ENCODE data around the gene FAM200B. TPM values are rescaled to one million over a fixed set of nuclear protein-coding genes. Genes with fewer than 3 reads are reported as not detected.

Gene FAM200B
- 38.7 and 47.7 TPM in 2 replicates for total RNA-seq (2014; rRNA removed; shearing (Covaris generic); ENCODE audit: low replicate concordance)

DNA sequence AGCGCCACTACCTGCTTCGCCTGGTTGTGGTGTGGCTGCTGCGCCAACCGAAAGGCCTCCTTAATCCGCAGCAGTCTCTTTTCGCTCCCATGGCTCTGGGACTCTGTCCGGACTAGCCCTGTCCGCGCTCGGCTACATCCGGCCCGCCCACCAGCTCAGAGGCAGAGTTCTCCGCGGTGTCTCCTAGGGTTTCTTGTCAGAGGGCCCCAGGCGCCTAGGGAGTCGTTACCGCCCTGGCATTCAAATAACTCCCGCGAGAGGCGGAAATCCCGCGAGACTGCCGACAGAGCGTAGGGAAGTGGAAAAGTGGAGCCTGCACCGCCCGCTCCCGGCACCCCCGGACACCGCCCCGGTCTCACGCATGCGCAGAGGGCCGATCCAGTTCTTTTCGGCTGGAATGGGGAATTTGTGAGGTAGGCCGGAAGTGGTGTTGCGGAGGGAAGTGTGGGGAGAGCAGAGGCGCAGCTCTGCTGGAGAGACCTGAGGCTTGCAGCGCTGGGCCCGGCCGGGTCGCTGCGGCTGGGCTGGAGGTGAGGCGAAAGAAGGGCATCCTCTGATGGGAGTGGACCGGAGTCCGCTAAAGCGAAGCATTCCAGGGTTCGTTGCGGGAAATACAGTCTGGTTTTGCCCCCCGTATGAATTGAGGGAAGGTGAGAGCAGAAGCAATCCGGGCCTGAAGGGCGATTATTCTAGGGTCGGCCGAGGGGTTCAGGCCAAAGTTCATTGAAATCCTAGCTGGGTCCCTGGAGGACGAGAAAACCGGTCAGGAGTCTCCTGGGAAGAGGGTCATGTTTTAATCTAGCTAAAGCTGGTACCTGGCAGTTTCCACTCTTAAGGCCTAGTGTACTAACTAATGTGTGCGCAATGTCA is at the start of gene FAM200B:
FAM200B (plus strand) TSS at position 456 of the 870 bp plus-strand sequence. CDS start 5,151 bp downstream, outside the sequence.
- DNase-seq (ENCODE audit: low read depth) = peak; percentile 99
- in situ Hi-C loops (cut with HindIII; ENCODE audit: low pct_unique_long_range_greater_than_20kb, low sequenced_read_pairs) = no loop called here

DNA sequence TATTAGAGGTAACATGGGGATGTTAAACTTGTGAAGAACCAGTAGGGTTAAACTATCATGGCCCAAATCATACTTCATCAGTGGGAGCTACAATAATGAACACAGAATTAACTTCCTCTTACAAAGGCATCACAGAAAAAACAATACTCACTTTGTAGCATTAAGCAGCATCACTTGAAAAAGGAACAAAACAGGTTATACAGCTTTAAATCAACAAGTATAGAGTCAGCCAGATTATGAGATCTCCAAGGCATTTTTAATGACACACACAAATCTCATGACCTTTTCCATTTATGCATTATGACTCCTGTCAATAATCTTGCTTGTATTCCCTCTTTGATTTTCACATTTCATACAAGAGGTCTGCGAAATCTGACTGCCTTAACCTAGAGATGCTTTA is 44.8 kb upstream of the FAM200B start:
- in situ Hi-C loops (cut with HindIII; ENCODE audit: low pct_unique_long_range_greater_than_20kb, low sequenced_read_pairs) = no loop called here
- DNase-seq (ENCODE audit: low read depth) = no peak

DNA sequence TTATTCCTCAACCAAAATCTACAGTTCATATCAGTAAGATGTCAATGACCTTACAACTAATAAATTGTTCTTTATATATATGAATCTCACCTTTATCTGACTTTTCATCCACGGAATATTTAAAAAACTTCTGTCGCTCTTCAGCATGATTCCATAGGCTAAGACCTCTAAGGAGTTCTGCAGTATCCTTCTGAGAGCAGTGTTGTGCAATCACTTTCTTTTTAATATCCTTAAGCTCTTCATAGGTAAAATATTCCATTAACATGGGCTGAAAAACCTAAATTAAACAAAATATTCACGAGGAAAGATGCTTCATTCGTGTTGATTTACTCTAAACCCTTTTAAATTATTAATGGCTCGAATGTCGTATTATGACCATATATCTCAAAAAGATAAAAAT is 43.2 kb upstream of the FAM200B start:
- DNase-seq (ENCODE audit: low read depth) = no peak
- in situ Hi-C loops (cut with HindIII; ENCODE audit: low pct_unique_long_range_greater_than_20kb, low sequenced_read_pairs) = no loop called here

DNA sequence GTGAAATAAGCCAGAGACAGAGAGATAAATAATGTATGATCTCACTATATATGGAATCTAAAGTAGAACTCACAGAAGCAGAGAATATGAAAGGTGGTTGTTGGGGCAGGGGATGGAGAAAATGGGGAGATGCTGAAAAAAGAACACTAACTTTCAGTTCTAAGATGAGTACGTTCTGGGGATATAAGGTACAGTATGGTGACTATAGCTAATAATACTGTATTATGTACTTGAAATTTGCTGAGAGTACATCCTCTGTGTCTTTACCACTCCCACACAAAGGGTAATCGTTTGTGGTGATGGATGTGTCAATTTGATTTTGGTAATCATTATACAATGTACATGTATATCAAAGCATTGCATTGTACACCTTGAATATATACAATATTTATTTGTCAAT is 33.0 kb upstream of the FAM200B start:
- in situ Hi-C loops (cut with HindIII; ENCODE audit: low pct_unique_long_range_greater_than_20kb, low sequenced_read_pairs) = no loop called here
- DNase-seq (ENCODE audit: low read depth) = no peak

DNA sequence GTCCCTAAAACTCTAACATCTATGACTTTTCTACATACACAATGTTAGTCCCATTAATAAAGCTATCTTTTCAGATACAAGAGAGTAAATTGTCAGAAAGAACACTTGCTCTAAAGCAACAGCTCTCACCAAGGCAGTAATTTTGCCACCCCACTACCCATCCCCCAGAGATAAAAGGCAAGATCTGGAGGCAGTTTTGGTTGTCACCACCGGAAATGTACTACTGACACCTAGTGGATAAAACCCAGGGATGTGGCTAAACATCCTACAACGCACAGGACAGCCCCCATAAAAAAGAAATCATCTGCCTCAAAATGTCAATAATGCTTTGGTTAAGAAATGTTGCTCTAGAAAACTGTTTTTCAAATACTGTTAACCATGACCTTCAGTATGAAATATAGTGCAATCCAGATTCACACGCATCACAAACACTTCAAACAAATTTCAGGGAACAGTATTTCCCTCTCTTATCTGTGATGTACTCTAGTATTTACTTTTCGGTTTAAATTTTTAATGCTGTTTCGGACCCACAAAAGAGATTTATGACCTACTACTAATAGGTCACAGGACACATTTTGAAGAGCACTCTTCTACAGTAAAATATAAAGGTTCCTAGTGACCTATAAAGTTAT is 31.6 kb upstream of the FAM200B start:
- in situ Hi-C loops (cut with HindIII; ENCODE audit: low pct_unique_long_range_greater_than_20kb, low sequenced_read_pairs) = no loop called here
- peak; percentile 31 for DNase-seq (ENCODE audit: low read depth)

DNA sequence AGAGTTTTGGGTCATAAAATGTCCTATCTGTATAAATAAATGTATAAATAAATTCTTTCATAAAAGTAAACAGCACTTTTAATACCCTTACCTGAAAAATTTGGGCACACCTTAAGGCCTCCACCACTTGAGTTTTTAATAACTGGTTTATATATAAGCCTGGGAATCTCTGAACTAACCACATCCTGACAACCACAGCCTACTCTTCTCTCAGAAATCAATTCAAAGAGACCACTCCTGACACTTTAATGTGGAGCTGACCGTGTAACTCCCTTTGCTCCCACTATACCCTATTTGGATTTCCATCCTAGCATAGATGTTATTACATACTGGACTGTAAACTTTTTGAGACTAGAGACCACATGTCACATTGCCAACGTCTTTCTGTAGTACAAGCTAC is 30.0 kb upstream of the FAM200B start:
- in situ Hi-C loops (cut with HindIII; ENCODE audit: low pct_unique_long_range_greater_than_20kb, low sequenced_read_pairs) = no loop called here
- no peak for DNase-seq (ENCODE audit: low read depth)

DNA sequence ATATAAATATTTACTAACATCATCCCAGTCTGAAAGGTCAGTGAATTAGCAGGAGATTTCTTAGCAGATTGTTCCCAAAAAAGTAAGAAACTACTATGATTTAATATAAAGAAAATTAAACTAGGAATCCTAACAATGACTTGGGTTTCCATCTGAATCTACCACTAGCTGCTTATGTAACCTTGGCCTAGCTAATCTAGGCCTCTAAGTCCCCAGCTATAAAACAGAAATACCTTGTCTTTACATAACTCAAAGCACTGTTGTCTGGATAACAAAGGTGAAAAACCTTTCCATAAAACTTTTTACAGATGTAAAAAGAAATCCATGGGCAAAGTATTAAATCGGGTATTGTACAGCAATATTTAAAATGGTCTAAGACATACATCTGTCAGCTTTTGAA is 29.4 kb upstream of the FAM200B start:
- in situ Hi-C loops (cut with HindIII; ENCODE audit: low pct_unique_long_range_greater_than_20kb, low sequenced_read_pairs) = no loop called here
- no peak for DNase-seq (ENCODE audit: low read depth)

DNA sequence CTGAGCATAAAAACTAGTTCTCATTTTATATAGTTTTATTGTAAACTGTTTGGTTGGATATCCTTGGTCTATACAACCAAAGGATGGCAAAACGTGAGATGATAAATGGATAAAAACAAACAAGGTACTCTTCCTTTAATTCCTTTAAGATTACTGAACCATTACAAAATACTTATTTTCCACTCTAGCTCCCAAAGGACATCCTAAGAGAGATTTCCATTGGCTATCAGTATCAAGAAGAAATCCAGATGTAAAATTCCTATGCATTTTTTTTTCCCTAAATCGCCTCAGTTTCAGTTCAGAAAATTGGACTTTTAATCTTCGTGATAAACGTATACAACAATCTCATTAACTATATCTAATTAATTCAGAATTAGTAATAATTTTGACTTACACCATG is 28.8 kb upstream of the FAM200B start:
- no peak for DNase-seq (ENCODE audit: low read depth)
- in situ Hi-C loops (cut with HindIII; ENCODE audit: low pct_unique_long_range_greater_than_20kb, low sequenced_read_pairs) = no loop called here

DNA sequence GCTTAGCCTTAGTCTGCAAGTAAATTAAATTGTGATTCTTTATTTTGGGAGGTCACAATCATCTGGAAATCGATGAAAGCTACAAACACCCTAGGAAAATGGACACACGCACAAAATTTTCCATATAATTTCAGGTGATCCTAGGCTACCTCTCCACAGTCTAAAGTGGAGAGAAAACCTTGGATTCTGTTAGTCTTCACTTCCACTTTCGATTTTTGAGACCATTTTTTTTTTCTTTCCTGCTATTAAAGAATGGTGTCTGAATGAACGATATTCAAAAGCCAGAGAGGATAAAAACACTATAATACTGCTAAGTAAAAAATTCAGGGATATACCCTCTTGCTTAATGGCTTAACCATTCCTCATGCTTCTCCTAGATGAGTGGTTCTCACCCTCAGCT is 28.2 kb upstream of the FAM200B start:
- in situ Hi-C loops (cut with HindIII; ENCODE audit: low pct_unique_long_range_greater_than_20kb, low sequenced_read_pairs) = no loop called here

DNA sequence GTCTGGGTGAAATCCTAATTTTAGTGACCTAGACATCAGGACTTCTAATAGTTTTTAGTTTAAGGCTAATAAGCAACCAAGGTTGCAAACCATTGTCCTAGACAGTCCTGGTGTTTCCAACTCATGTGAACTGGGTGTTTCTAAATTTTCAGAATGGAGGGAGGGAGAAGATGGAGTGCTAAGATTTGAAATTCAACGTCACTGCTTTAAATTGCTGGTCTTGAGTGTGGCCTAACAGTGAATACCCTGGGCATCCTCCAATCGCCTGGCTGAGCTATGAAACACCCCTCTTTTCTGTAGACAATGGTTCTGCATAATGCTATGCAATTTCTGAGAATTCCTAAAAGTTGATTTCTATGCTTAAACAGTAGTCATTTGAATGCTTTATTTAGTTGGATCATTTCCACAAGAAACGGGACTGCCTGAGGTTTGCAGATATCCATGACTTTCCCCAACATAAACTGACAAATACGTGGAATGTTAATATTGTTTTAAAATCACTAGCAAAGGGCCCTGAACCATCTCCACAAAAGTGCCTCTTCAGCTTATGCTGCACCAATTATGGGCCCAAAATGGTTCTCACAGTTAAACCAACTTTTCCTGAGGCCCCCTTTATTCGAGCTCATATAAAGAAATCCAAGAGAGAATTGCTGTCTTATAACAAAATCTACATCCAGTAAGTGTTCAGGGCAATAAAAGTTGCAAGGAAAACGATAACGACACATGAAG is 27.6 kb upstream of the FAM200B start:
- in situ Hi-C loops (cut with HindIII; ENCODE audit: low pct_unique_long_range_greater_than_20kb, low sequenced_read_pairs) = no loop called here
- peak; percentile 43 for DNase-seq (ENCODE audit: low read depth)

More for the DNA sequence above, 28.2 kb upstream of the FAM200B start:
- DNase-seq (ENCODE audit: low read depth) = no peak

DNA sequence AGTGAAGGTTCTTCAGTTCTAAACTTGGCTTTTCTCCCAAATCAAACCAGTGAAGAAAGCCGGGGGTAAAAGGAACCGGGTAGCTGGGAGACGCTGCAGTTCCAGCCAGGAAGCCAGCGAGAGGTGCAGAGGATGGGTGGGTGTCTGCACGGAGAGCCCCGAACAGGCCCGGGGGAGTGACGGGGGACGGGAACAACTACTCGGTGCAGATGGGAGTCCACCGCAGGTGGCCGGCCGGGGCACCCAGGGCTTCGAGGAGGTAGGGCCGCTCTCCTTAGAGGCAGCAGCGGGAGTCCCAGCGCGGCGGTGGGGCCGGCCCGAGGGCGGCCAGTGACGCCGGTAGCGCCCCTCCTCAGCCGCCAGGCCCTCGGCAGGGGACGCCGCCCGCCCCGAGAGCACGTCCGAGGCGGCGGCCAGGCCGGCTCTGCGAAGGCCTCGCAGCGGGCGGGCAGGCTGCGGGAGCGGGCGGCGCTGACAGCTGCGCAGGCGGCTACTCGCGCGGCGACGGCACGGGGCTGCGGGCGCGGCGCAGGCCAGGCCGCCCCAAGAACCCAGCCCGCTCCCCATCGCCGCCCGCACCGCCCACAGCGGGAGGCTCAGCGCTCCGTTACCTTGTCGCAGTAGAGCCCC is 26.9 kb upstream of the FAM200B start:
- DNase-seq (ENCODE audit: low read depth) = peak; percentile 56

DNA sequence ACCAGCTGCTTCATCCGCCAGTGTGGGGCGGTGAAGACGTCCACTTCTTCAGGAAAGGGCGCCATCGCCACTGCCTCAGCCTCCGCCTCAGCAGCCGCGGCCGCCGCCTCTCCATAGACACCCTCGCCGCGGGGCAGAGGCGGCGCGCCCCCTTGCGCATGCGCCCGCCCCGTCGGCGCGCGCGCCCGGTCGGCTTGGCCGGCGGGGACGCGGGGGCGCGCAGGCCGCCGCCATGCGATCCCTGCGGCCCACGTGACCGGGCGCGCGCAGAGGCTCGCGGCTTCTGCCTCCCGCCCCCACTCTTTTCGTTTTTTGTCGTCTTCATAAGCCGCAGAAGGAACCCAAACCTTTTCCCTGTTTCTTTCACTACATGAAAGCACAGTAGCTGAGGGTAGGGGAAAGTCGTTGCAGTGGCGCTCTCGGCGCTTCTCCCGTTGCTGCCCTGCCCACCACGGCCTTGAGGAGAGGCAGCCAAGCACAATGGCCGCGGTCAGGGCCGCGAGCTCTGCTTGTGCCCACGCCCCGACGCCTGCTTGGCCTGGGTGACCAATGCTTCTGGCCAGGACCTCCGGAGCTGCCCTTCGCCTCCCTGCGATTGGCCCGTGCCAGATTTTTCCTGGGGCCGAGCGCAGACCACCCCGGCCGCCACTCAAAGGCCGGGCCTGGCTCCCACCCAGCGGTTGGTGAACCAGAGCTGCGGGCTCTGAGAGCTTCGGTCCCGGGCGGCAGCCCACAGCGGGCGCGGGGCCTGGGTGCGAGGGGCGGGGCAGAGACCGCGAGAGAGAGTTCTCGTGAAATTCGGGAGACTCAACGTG is 26.2 kb upstream of the FAM200B start, which contains the start of gene FBXL5:
FBXL5 (minus strand) TSS at position 135 of the 815 bp plus-strand sequence; CDS start at position 65, 70 bp downstream.
- in situ Hi-C loops (cut with HindIII; ENCODE audit: low pct_unique_long_range_greater_than_20kb, low sequenced_read_pairs) = no loop called here
- peak; percentile 85 for DNase-seq (ENCODE audit: low read depth)

More for the DNA sequence above, 26.9 kb upstream of the FAM200B start:
- in situ Hi-C loops (cut with HindIII; ENCODE audit: low pct_unique_long_range_greater_than_20kb, low sequenced_read_pairs) = no loop called here

DNA sequence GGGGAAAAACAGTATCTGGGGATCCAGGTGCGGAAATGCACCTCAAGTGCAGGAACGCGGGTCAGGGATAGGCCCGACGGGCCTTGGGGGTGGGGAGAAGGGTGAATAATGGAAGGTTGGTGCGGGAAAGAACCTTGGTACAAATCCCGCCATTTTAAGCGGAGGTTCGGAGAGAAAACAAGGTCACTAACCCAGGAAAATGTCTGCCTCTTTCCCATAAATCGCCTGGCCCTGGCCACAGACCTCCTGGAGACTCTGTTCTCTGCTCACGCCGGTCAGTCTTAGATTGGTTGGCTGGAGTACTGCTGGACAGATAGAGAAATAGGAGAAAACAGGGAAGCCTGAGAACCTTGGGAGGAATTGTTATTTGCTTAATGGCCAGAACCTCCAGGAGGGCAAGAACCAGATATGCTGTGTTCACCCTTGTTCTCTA is 25.6 kb upstream of the FAM200B start:
- DNase-seq (ENCODE audit: low read depth) = peak; percentile 49

DNA sequence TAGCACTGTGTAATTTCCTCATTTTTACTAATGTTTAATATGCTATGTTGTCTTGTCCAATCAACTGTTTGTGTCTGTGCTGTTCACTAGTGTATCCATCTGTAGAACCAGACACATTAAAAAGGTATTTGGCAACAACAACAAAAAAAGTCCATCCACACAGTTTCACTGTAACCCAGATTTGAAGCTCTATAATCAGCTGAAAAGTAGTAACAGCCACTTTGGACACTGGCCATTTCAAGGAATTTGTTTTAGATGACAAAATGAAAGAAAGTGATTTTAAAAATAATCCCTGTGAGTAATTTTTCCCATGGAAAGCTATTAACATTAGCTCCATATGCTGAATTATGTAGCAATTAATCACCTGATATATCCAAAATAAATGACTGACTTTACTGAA is 24.3 kb upstream of the FAM200B start:
- DNase-seq (ENCODE audit: low read depth) = no peak
- in situ Hi-C loops (cut with HindIII; ENCODE audit: low pct_unique_long_range_greater_than_20kb, low sequenced_read_pairs) = no loop called here

More for the DNA sequence above, 25.6 kb upstream of the FAM200B start:
- in situ Hi-C loops (cut with HindIII; ENCODE audit: low pct_unique_long_range_greater_than_20kb, low sequenced_read_pairs) = no loop called here

DNA sequence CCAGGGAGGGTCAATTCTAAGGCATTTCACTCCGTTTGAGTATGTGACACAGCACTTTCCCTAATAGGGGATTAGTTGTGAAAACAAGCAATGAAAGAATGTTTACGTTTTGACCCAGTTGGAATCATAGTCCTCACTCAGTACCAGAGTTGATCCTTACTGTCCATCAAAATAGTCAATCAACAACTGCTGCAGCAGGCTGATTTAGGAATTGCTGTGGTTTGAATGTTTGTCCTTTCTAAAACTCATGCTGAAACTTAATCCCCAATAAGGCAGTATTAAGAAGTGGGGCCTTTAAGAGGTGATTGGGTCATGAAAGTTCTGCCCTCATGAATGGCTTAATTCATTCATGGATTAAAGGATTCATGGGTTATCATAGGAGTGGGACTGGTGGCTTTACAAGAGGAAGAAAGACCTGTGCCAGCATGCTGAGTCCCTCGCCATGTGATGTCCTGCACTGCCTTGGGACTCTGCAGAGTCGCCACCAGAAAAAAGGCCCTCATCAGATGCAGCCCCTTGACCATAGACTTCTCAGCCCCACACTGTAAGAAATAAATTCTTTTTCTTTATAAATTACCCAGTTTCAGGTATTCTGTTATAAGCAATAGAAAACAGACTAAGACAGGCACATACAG is 23.4 kb upstream of the FAM200B start:
- in situ Hi-C loops (cut with HindIII; ENCODE audit: low pct_unique_long_range_greater_than_20kb, low sequenced_read_pairs) = no loop called here
- no peak for DNase-seq (ENCODE audit: low read depth)

DNA sequence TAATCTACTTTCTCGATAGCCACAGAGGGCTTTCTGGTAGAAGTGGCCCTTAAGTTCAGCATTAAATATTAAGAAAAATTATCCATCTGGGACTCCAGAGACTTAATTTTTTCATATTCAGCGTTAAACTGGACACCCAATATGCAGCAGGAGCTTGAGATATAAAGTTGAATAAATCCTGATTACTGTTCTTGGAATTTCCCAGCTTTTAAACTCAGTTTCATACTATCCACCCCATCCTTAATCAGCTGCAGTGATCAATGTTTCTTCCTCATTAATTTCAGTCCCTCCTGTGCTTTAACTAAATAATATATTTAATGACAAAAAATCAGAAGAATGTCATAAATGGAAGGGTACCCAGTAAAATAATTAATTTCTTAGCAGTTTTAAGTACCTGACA is 22.8 kb upstream of the FAM200B start:
- in situ Hi-C loops (cut with HindIII; ENCODE audit: low pct_unique_long_range_greater_than_20kb, low sequenced_read_pairs) = no loop called here
- DNase-seq (ENCODE audit: low read depth) = no peak

All from Caki2 (cell line).